ENCODE measurements around the gene C9orf40. TPM values are rescaled to one million over a fixed set of nuclear protein-coding genes. Genes with fewer than 3 reads are reported as not detected.

C9orf40 gene
- total RNA-seq: 6.8 and 8.6 TPM in 2 replicates

- DNase-seq (ENCODE audit: low read depth): peak; percentile 84
- TF ChIP-seq CTCF (IDR thresholded peaks at IDR 0.05; ENCODE audit: insufficient read depth, low read depth, low read length): peak; percentile 71
Observed at GRCh38 chr9:74952201-74953151, at the start of gene C9orf40. C9orf40 (minus strand) TSS chr9:74952912; CDS start chr9:74952611, 301 bp downstream.

GRCh38 chr9:75001719-75002421 lies 49.2 kb upstream of the C9orf40 start:
- no peak overlapping the region for H3K4me3 ChIP-seq (ENCODE audit: low read depth, low read length)
- TF ChIP-seq CTCF (IDR thresholded peaks at IDR 0.05; ENCODE audit: insufficient read depth, low read depth, low read length): peak; percentile 76
- peak; percentile 92 for DNase-seq (ENCODE audit: low read depth)

More at GRCh38 chr9:74952201-74953151, at the start of gene C9orf40:
- peak within 1 kb of the TSS; percentile 97 for H3K4me3 ChIP-seq (ENCODE audit: low read depth, low read length)

GRCh38 chr9:75000835-75001234 lies 48.1 kb upstream of the C9orf40 start:
- no peak for DNase-seq (ENCODE audit: low read depth)
- no peak for TF ChIP-seq CTCF (IDR thresholded peaks at IDR 0.05; ENCODE audit: insufficient read depth, low read depth, low read length)

GRCh38 chr9:74985041-74985440 lies 32.3 kb upstream of the C9orf40 start:
- no peak overlapping the region for H3K4me3 ChIP-seq (ENCODE audit: low read depth, low read length)
- no peak for DNase-seq (ENCODE audit: low read depth)
- TF ChIP-seq CTCF (IDR thresholded peaks at IDR 0.05; ENCODE audit: insufficient read depth, low read depth, low read length): no peak

More at GRCh38 chr9:75000835-75001234, 48.1 kb upstream of the C9orf40 start:
- H3K4me3 ChIP-seq (ENCODE audit: low read depth, low read length): no peak overlapping the region

- DNase-seq (ENCODE audit: low read depth): no peak
- H3K4me3 ChIP-seq (ENCODE audit: low read depth, low read length): no peak overlapping the region
- no peak for TF ChIP-seq CTCF (IDR thresholded peaks at IDR 0.05; ENCODE audit: insufficient read depth, low read depth, low read length)
Observed at GRCh38 chr9:74983709-74984108, 31.0 kb upstream of the C9orf40 start.

- no peak overlapping the region for H3K4me3 ChIP-seq (ENCODE audit: low read depth, low read length)
- DNase-seq (ENCODE audit: low read depth): no peak
- no peak for TF ChIP-seq CTCF (IDR thresholded peaks at IDR 0.05; ENCODE audit: insufficient read depth, low read depth, low read length)
Observed at GRCh38 chr9:74979844-74980243, 27.1 kb upstream of the C9orf40 start.
